ENCODE results near the gene DMAP1.
A peak's percentile ranks its signal among the peaks of the same experiment; 100 is the strongest.
"Not testable (repeated sequence)": the region's sequence is repeated elsewhere in the genome, so short reads cannot be mapped to it uniquely, and the experiment has no call there.

Gene DMAP1, protein sequence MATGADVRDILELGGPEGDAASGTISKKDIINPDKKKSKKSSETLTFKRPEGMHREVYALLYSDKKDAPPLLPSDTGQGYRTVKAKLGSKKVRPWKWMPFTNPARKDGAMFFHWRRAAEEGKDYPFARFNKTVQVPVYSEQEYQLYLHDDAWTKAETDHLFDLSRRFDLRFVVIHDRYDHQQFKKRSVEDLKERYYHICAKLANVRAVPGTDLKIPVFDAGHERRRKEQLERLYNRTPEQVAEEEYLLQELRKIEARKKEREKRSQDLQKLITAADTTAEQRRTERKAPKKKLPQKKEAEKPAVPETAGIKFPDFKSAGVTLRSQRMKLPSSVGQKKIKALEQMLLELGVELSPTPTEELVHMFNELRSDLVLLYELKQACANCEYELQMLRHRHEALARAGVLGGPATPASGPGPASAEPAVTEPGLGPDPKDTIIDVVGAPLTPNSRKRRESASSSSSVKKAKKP

DNA sequence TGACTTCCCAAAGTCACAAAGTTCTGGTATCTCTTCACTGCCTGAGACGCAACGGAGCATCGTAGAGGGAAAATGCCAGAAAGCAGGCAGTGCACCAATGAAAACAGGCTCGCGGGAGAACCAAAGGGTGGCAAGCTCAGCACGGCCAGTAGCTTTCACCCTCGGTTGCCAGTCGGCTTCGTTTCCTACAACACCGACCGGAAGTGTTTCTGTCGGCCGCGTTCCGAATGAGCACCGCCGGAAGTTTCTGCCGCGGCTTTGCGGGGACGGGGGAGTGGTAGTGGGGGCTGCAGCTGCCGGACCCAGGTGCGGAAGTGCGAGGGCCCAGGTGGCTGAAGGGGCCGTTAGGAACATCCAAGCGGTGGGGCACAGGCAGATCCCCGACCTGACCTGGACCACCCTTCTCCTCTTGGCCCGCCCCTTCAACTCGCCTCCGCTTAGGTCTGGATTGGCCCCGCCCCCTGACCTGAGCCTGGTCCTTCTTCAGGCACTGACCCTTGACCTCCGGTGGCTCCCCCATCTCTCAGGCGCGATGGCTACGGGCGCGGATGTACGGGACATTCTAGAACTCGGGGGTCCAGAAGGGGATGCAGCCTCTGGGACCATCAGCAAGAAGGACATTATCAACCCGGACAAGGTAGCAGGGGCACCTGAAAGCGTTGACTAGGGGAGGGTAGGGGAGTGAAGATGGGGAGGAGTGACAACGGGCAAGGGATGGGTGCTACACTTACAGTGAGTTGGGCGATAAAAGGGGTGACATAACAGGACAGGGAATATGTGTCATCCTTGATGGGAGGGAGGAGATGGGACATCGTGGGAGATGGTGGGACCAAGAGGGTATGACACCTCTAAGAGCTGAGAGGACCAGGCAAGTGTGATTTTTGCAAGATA lies at the start of gene DMAP1:
Gene DMAP1 (plus strand): TSS at position 250 of the 891 bp plus-strand sequence. CDS start 283 bp downstream, at position 533.
- peak; percentile 57 to 71 for DNase-seq (ENCODE audit: low read depth in 2 of 2)

DNA sequence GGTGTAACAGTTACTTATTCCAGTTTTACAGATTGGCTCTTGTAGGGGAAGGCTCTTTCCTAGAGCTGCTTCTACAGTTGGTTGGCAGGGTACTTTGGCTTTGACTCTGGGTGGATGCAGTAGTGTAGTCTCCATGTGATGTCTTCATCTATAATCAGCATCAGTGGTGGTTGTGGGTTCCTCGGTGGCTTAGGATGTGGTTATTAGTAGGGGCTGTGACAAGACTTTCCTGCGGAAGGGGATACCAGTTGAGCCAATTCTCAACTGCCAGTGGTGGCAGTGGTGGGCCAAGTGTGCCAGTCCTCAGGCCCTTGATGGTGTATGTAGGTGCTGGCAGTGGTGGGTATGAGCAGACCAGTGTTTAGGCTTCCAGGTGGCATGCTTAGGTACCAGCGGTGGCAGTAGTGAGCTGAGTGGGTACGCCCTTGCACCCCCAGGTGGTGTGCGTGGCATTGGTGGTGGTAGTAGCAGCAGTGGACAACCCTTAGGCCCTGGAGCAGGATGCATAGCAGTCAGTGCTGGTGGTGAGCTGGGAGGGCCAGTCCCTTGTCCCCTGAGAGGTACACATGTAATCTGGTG lies 44.7 kb upstream of the DMAP1 start:
- DNase-seq (ENCODE audit: low read depth in 2 of 2), result no peak

DNA sequence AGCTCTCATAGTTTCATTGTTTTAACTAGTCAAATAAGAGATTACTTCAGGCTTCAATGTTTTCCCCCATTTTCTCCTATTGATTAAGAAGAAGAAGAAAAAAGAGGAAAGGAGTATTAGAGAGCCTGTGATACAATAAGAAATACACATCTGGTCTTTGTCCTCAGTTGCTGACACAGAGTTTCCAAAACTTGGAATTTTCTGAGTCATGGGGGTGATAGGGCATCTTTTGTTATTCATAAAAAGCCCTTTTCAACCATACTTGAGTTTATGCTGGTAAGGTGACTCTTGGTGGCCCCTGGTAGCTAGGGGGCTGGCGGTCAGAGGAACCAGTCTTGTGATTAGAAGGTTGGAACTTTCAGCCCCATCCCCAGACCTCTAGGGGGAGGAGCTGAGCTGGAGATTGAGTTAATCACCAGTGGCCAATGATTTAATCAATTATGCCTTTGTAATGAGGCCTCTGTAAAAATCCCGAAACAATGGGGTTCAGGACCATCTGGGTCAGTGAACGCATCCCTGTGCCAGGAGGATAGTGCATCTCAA lies 42.9 kb upstream of the DMAP1 start:
- no peak for DNase-seq (ENCODE audit: low read depth in 2 of 2)

DNA sequence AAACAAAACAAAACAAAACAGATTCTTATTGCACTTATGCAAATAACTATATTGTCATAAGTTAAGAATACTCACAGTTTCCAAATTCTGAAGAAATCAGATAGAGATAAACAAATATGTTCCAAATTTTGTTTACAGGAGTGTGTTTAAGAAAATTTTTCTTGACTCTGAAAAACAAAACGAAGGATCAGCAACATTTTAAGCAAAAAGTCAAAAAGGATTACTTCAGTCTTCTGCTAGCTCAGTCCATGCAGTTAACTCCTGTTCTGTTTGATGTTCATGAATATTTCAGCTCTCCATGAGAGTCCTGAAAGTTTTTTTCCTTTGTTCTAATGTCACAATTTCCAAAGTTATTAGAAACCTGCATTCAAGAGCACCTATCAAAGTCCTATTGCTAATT lies 38.6 kb upstream of the DMAP1 start:
- no peak for DNase-seq (ENCODE audit: low read depth in 2 of 2)

DNA sequence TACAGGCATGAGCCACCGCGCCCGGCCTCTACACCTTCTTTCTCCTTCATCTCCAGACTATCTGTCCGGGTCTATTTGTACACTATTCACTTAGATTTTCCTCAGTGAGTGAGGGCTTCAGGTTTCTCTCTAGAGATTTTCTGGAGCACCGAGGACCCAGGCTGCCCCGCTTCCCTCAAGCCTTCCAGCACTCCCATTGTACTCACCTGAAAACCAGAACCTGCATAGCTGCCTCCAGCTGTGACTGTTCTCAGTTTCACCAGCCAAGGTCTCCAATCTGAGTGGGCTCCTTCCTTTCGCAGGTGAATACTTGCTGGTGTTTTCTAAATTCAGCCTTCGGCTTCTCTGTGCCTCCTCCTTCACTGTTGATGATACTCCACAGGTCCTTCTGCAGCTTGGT lies 12.9 kb upstream of the DMAP1 start:
- DNase-seq (ENCODE audit: low read depth in 2 of 2), result no peak

DNA sequence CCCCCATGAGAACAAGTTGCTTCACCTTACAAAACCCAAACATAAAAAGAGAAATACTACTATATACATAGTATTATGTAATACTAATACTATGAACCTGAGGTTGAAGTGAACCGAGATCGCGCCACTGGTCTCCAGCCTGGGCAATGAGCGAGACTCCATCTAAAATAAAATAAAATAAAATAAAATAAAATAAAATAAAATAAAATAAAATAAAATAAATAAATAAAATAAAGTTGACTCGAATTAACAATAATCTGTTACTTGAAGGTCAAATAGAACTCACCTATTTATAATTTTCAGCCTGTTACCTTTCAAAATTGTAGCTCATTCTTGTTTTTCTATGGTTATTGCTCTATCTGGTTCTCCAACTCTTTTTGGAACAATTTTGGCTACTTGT lies 6.7 kb upstream of the DMAP1 start:
- not testable (repeated sequence) for DNase-seq (ENCODE audit: low read depth in 2 of 2)

DNA sequence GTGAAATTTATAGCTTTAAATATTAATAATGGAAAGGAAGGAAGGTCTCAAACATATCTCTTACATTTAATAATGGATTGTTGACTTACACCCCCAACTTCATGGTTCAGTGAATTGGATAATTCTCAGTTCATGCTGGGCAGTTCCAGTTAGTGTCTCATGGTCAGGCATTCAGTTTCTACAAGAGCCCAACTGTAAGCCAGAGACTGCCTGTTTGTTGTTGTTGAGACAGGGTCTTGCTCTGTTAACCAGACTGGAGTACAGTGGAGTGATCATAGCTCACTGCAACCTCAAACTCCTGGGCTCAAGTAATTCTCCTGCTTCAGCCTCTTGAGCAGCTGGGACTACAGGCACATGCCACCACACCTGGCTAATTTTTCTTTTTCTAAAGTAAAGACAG lies 5.0 kb upstream of the DMAP1 start:
- no peak for DNase-seq (ENCODE audit: low read depth in 2 of 2)

DNA sequence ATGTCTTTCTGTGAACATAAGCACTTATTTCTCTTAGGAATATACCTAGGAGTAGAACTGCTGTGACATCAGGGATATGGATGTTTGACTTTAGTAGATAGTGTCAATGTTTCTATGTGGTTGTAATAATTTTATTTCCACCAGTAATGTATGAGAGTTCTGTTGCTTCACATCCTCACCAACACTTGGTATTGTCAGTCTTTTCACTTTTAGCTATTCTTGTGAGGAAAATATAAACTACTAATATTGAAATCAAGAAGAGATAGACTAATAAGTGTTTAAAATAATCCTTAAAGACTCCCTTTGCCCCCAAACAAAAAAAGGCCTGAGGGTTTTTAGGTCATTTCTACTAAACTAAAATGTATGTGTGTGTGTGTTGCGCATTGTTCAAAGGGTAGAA lies 2.7 kb upstream of the DMAP1 start:
- no peak for DNase-seq (ENCODE audit: low read depth in 2 of 2)

DNA sequence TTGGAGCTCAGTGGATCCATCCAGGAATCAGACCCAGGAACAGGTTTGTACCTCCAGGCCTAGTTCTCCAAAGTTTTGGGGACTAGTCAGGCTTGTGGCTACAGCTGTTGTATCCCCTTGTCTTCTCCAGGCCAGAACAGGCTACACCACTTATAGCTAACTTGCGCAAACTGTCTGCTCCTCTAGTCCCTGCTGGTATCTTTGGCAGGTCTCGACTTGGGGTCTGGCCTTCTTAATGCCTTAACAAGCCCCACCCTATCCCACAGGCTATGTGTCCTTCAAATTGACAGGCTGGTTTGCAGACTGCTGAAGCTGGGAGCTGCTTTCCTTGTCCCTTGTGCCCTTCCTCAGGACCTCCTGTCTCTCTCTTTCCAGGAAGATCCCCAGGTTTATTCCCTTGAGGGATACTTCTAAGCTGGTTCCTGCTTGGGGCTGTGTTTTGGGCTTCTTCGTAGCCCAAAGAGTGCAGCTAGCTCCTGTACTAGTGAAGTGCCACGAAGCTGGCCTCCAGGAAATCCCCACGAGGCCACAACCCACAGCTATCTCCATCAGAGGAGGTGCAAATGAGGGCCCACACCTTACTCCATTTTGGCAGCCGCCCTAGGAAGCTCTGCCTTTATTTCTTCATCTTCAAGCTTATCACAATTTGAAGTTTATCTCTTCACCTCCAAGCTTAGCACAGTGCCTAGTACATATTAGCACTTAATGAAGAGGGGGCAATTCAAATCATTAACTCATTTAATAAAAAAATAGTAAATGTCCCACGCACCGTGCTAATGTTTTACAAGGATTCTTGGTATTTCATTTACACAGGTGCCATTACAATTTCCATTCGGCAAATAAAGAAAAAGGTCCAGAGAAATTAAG lies 683 bp upstream of the DMAP1 start:
- DNase-seq (ENCODE audit: low read depth in 2 of 2), result no peak

DNA sequence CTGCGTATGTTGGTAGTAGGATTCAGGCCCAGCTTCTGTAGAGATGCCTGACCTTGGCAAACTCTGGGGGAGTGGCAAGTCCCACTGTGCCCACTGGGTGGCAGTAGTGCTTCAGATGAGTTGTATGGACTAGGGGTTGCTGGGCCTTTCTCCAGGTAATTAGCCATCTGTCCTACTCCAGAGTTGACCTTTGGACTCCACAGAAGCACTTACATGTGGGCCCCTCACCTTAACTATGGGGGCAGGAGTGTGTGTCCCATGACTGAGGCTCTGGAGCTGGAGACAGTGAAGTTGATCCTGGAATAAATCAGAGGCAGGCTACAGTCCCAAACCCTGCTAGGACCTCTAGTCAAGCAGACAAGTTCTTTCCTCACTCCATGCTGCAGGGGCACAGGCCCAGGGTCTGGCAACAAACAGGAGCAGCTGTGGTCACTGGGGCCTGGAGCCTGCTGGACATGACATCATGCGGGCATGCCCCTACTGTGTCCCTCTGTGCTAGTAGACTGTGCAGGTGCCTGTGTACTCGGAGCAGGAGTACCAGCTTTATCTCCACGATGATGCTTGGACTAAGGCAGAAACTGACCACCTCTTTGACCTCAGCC lies 4.6 kb downstream of the DMAP1 start:
- DNase-seq (ENCODE audit: low read depth in 2 of 2), result peak; percentile 29 to 62

DNA sequence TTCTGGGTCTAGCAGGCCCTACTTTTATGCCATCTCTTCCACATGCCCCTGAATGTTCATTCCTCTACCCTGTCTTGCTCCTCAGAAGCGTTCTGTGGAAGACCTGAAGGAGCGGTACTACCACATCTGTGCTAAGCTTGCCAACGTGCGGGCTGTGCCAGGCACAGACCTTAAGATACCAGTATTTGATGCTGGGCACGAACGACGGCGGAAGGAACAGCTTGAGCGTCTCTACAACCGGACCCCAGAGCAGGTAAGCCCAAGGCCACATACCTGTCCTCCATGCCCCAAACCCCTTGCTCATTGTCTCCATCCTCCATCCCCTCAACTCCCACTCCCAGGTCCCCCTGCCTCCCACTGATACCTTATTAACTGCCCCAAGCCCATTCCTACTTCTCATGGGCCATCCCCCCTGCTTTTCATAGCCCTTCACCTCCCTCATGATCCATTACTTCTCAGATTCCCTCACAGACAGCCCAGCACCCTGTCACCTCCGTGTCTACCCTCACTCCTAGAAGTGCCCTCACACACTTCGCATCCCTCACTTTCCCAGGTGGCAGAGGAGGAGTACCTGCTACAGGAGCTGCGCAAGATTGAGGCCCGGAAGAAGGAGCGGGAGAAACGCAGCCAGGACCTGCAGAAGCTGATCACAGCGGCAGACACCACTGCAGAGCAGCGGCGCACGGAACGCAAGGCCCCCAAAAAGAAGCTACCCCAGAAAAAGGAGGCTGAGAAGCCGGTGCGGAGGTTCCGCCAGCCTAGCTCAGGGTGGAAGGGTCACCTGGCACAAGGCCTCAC lies 5.4 kb downstream of the DMAP1 start:
- DNase-seq (ENCODE audit: low read depth in 2 of 2), result no peak

DNA sequence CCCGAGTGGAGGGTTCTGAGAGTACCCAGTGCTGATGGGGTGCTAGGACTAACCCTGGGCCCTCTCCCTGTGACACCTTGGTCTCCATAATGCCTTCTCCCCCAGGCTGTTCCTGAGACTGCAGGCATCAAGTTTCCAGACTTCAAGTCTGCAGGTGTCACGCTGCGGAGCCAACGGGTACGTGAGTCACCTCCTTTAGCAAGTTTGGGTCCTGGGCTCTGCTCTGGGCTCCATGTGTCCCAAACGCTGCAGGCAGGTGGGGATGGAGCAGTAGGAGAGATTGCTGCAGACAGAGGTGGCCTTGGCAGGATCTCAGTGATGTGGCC lies 6.0 kb downstream of the DMAP1 start:
- DNase-seq (ENCODE audit: low read depth in 2 of 2), result no peak

DNA sequence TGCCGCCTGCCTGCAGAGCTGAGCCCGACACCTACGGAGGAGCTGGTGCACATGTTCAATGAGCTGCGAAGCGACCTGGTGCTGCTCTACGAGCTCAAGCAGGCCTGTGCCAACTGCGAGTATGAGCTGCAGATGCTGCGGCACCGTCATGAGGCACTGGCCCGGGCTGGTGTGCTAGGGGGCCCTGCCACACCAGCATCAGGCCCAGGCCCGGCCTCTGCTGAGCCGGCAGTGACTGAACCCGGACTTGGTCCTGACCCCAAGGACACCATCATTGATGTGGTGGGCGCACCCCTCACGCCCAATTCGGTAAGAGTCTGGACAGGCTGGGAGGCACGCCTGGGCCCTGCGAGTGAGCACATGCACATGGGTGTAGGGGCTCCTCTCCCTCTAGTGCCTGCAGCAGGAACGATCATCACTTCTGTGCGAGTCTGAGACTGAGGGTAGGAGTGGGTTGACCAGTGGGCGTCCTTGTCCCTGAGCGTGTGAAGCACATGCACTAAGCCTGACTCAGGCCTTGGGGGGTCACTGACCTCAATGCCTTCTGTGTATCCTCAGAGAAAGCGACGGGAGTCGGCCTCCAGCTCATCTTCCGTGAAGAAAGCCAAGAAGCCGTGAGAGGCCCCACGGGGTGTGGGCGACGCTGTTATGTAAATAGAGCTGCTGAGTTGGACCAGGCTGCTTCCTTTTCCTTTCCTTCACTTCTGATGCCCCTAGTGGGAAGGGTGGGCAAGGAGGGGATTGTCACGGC lies 6.9 kb downstream of the DMAP1 start:
- no peak for DNase-seq (ENCODE audit: low read depth in 2 of 2)

DNA sequence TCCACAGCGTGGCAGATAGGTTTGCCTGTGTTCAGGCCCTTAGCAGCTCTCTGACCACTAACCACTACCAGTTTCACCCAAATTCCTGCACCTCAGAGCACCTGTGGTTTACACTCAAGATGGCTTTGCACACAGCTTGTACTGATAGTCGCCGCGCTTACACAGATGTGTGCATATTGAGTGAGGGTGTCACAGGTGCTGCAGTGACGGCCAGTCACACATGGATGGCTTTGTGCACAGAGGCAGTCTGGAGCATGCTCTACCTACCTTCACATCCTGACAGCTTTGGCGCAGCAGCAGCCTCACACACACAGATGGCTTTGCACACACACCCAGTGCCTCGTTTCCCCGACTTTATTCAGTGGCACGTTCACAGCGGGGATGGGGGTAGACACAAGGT lies 7.5 kb downstream of the DMAP1 start:
- no peak for DNase-seq (ENCODE audit: low read depth in 2 of 2)

DNA sequence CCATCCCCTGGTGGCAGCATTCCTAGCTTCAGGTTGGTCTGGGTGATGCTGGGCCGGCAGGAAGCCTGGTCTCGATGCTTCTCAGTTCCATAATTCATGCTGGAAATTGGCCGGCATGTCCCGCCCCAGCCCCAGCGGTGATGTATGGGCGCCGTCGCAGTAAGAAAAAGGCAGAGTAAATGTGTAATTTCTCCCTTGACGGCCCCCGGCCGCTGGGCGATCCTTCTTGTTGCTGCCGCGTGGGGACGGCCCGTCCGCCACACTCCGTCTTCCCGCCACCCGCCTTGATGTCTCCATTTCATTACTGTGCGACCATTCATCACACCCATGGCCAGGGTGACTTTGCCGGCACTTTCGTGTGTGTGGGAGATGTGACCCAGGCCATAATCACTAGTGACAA lies 8.5 kb downstream of the DMAP1 start:
- no peak for DNase-seq (ENCODE audit: low read depth in 2 of 2)

DNA sequence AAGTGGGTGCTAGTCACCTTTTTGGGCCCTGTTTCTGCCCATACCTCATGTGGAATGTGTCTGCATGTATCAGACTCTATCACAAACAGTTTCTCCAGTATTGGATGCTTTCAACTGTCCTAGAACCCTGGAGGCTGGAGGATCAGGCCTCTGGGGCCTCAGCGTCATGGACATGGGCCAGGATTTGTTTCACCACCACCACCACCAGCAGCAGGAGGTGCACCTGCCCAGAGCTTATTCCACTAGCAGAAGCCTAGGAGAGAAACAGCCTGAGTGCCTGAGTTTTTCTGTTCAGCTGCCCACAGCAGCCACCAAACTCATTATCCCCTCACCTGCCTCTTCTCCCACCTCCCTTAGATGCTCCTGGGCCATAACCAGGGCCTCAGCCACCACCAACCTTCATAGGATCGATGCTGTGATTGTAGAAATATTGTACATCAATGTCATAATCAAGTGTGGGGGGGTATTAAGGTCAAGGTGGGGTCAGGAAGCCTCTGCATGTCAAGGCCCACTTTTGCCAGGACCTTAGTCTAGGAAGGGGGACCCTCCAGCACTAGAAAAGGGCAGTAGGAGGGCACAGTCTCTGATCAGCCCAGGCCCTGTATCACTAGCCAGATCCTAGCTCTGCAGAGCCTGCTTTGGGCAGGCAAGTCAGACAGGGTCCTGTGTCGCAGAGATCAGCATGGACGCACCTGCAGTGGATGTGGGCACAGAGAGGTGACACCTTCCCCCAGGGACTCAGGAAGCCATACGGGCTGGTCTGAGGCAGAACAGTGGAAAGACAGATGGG lies 9.3 kb downstream of the DMAP1 start:
- no peak for DNase-seq (ENCODE audit: low read depth in 2 of 2)

DNA sequence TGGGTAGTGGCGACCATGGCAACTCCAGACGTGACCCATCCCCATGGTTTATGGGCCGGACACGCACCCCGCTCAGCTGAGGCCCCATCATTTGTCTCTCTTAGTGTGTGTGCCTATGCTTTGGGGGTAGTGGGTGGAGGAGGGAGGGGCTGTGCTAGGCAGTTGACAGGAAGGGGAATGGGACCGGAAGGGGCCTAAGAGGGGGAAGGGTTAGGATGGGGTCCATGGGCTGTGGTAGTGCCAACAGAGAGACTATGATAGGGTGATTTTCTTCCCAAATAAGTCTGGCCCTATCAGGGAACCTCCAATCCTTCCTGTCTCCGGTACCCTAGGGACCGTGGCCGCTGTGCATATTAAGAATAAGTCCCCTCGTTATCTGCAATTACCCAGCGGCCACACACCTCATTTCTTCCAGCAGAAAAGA lies 9.9 kb downstream of the DMAP1 start:
- no peak for DNase-seq (ENCODE audit: low read depth in 2 of 2)

DNA sequence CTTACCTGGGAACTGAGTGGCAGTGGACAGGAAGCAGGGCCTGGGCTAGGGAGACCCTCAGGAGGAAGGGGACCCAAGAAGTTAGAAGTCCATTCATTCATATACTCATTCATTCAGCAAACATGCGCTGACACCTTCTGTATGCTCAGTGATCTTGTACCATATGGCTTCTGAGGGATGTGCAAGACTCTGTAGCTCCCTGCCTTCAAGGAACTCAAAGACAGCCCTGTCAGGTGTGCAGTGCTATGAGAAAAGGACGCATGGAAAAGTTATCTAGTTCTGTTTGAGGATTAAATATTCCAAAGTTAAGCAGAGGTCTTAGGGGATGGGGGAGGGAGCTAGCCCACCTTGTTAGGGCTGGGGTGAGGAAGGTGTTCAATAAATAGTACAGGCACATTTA lies 12.5 kb downstream of the DMAP1 start:
- no peak for DNase-seq (ENCODE audit: low read depth in 2 of 2)

DNA sequence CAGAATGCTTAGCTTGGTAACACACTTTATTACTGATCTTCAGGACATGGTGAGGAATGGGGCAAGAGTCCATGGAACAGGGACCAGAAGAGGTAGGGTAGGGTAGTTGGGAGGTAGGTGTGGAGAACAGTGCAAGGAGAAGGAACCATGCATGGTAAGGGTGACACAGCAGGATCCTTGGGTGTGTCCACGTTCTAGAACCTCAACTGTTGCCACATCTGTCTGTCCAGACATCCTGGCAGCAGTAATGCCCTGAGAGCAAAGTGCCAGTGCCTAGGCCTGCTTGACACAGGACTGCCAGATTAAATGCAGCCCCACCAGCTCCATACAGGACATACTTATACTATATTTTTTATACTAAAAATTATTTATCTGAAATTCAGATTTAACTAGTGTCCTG lies 13.9 kb downstream of the DMAP1 start:
- DNase-seq (ENCODE audit: low read depth in 2 of 2), result no peak

Data from stimulated activated CD4-positive, alpha-beta T cell treated with anti-CD3 and anti-CD28 coated beads, Interleukin-1b, Interleukin-23, amount 100 ng/mL, for 1 hour (primary cell).